Daoy (cell line): ENCODE results near the gene HORMAD2. TPM values are rescaled to one million over a fixed set of nuclear protein-coding genes. Genes with fewer than 3 reads are reported as not detected.
"Not testable (repeated sequence)": the region's sequence is repeated elsewhere in the genome, so short reads cannot be mapped to it uniquely, and the experiment has no call there.

ENCODE experiments used
- DNase-seq: peaks from one replicate; pipeline ENCODE4 v3.0.0-alpha.2; 2015; ENCODE audit warnings: low read depth
- total RNA-seq: library from RNA; depleted of rRNA; stranded (reverse); fragments of >200 nt; shearing (Covaris generic); gene quantifications from 2 replicates; pipeline ENCODE4 v1.2.3, GENCODE V29; 2014

Gene HORMAD2
- total RNA-seq, 1 experiment from 2014 or later, result not detected

GRCh38 chr22:30056015-30056414 is 24.2 kb upstream of the HORMAD2 start:
- DNase-seq, result no peak

GRCh38 chr22:30057375-30057774 is 22.9 kb upstream of the HORMAD2 start:
- no peak for DNase-seq

GRCh38 chr22:30059346-30060020 is 20.8 kb upstream of the HORMAD2 start:
- DNase-seq, result not testable (repeated sequence)

- DNase-seq, result not testable (repeated sequence)
Observed at GRCh38 chr22:30061094-30061493, 19.2 kb upstream of the HORMAD2 start.

GRCh38 chr22:30062259-30062658 is 18.0 kb upstream of the HORMAD2 start:
- DNase-seq, result no peak

- DNase-seq, result no peak
Observed at GRCh38 chr22:30062950-30063349, 17.3 kb upstream of the HORMAD2 start.

- DNase-seq, result no peak
Observed at GRCh38 chr22:30064172-30064571, 16.1 kb upstream of the HORMAD2 start.

GRCh38 chr22:30073743-30074142 is 6.5 kb upstream of the HORMAD2 start:
- no peak for DNase-seq

GRCh38 chr22:30074147-30074546 is 6.1 kb upstream of the HORMAD2 start:
- no peak for DNase-seq

GRCh38 chr22:30074994-30075393 is 5.3 kb upstream of the HORMAD2 start:
- DNase-seq, result no peak

GRCh38 chr22:30077279-30077880 is 2.9 kb upstream of the HORMAD2 start:
- no peak for DNase-seq

GRCh38 chr22:30078320-30079311 is 1.6 kb upstream of the HORMAD2 start:
- DNase-seq, result no peak

GRCh38 chr22:30080805-30081204 is 541 bp downstream of the HORMAD2 start:
- no peak for DNase-seq

GRCh38 chr22:30086496-30086895 is 6.2 kb downstream of the HORMAD2 start:
- no peak for DNase-seq

GRCh38 chr22:30087037-30087436 is 6.8 kb downstream of the HORMAD2 start:
- peak; percentile 46 for DNase-seq

GRCh38 chr22:30087611-30088010 is 7.3 kb downstream of the HORMAD2 start:
- DNase-seq, result no peak

GRCh38 chr22:30088468-30088867 is 8.2 kb downstream of the HORMAD2 start:
- no peak for DNase-seq

GRCh38 chr22:30089655-30089974 is 9.4 kb downstream of the HORMAD2 start:
- DNase-seq, result no peak

- DNase-seq, result no peak
Observed at GRCh38 chr22:30092686-30093085, 12.4 kb downstream of the HORMAD2 start.

GRCh38 chr22:30094804-30095203 is 14.5 kb downstream of the HORMAD2 start:
- no peak for DNase-seq

GRCh38 chr22:30097861-30098260 is 17.6 kb downstream of the HORMAD2 start:
- no peak for DNase-seq

GRCh38 chr22:30100770-30101169 is 20.5 kb downstream of the HORMAD2 start:
- DNase-seq, result not testable (repeated sequence)
